MM.1S (cell line): ENCODE data around the gene AREL1.

ENCODE experiments used
- EZH2 ChIP-seq: fragments of 300-600 bp; sonication (generic); optimal IDR thresholded peaks from 2 replicates; pipeline ENCODE3; 2017; ENCODE audit warnings: low read depth, mild to moderate bottlenecking, antibody characterized with exemption, low read length, mixed read lengths
- EZH2phosphoT487 ChIP-seq: fragments of 300-600 bp; sonication (generic); IDR thresholded peaks from 2 replicates; pipeline ENCODE4 v1.6.1; 2018; ENCODE audit warnings: antibody characterized with exemption, low read length
- TF ChIP-seq, protein P1 (sequence below): fragments of 300-600 bp; sonication (generic); IDR thresholded peaks from 2 replicates; pipeline ENCODE4 v1.5.1; 2016; ENCODE audit warnings: antibody characterized with exemption, low read length, mixed read lengths

GRCh38 chr14:74684434-74684833 is 28.4 kb downstream of the AREL1 start:
- TF ChIP-seq, protein P1, sequence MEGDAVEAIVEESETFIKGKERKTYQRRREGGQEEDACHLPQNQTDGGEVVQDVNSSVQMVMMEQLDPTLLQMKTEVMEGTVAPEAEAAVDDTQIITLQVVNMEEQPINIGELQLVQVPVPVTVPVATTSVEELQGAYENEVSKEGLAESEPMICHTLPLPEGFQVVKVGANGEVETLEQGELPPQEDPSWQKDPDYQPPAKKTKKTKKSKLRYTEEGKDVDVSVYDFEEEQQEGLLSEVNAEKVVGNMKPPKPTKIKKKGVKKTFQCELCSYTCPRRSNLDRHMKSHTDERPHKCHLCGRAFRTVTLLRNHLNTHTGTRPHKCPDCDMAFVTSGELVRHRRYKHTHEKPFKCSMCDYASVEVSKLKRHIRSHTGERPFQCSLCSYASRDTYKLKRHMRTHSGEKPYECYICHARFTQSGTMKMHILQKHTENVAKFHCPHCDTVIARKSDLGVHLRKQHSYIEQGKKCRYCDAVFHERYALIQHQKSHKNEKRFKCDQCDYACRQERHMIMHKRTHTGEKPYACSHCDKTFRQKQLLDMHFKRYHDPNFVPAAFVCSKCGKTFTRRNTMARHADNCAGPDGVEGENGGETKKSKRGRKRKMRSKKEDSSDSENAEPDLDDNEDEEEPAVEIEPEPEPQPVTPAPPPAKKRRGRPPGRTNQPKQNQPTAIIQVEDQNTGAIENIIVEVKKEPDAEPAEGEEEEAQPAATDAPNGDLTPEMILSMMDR: no peak
- TF ChIP-seq EZH2 (no peak), EZH2phosphoT487 (no peak)
